A673 (cell line): ENCODE data around the gene ORAI3.

ENCODE experiments used
- CTCF ChIP-seq: fragments of 300-800, 200-600 bp; sonication (generic); conservative IDR thresholded peaks from 2 replicates; pipeline ENCODE4 v1.5.1; 2017; ENCODE audit warnings: low read depth, mild to moderate bottlenecking, antibody characterized with exemption, low read length, moderate library complexity, mixed read lengths
- EZH2 ChIP-seq: fragments of 200-600 bp; sonication (generic); IDR thresholded peaks from 2 replicates; pipeline ENCODE4 v1.6.1; 2017; ENCODE audit warnings: borderline replicate concordance, low read depth, mild to moderate bottlenecking, mixed read lengths, antibody characterized with exemption, low read length; ENCODE audit not compliant: poor library complexity, severe bottlenecking

DNA sequence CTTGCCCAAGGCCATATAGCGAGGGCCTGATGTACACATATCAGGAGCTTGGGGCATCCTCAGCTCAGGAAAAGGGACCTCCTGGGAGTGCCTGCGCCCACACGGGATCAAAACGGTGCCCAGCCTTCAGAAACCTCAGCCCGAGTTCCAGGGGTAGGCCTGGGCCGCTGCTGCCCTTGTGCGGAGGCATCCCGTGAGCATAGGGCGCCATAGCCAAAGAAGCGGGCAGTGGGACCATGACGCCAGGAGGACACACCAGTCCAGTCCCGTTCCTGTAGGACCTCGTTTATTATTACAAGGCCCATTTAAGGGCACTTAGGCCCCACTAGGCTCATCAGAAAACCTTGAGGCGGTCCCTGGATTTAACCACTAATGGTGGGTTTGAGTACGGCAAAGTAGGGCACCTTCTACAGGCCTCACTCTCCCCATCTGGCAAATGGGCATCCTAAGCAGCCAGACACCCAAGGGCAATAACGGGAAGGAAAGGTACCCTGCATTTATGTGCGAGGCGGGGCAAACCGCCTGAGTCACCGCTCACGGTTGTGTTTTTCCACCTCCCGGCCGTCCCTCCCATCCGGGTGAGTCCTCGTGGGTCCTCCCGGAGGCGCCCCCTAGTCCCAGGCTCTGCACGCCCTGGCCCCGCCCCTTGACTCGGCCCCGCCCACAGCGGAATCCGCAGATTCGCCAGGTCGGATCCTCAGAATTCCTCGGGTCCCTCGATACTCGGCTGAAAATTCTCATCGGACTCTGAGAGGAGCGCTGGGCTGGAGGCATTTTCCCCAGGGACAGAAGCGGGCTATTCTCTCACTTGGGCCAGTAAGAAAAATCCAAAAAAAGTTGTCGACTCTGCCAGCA lies 8.0 kb downstream of the ORAI3 start:
- TF ChIP-seq CTCF: peak; percentile 47; the same call in 1 of the 2 replicates
- TF ChIP-seq EZH2: no peak
